Hematopoietic multipotent progenitor cell treated with erythropoietin and hydrocortisone succinate and interleukin-3 and kit ligand, for 4 days (in vitro differentiated cells): ENCODE measurements around the gene PATZ1.

Experiments
- DNase-seq: peaks from one replicate; pipeline ENCODE4 v3.0.0-alpha.2; 2015

Gene PATZ1

GRCh38 chr22:31305194-31305593 lies 41.0 kb downstream of the PATZ1 start:
- no peak for DNase-seq

GRCh38 chr22:31302537-31302936 lies 43.6 kb downstream of the PATZ1 start:
- no peak for DNase-seq

GRCh38 chr22:31302006-31302405 lies 44.1 kb downstream of the PATZ1 start:
- no peak for DNase-seq

GRCh38 chr22:31300896-31301295 lies 45.2 kb downstream of the PATZ1 start:
- no peak for DNase-seq

GRCh38 chr22:31295831-31296657 lies 50.1 kb downstream of the PATZ1 start:
- DNase-seq: peak; percentile 29

GRCh38 chr22:31295360-31295759 lies 50.8 kb downstream of the PATZ1 start:
- DNase-seq: no peak

GRCh38 chr22:31292236-31292989 lies 53.7 kb downstream of the PATZ1 start, which contains the start of gene PIK3IP1:
Gene PIK3IP1, minus strand, starts transcription at chr22:31292488. Its CDS starts 144 bp downstream, at chr22:31292344.
- peak; percentile 95 for DNase-seq

- DNase-seq: peak; percentile 27
Measured at GRCh38 chr22:31291481-31292235, 54.5 kb downstream of the PATZ1 start.

GRCh38 chr22:31290494-31291471 lies 55.4 kb downstream of the PATZ1 start:
- peak; percentile 96 for DNase-seq

- no peak for DNase-seq
Measured at GRCh38 chr22:31289344-31289743, 56.8 kb downstream of the PATZ1 start.

- no peak for DNase-seq
Measured at GRCh38 chr22:31288496-31289240, 57.5 kb downstream of the PATZ1 start.

GRCh38 chr22:31287818-31288495 lies 58.2 kb downstream of the PATZ1 start:
- DNase-seq: peak; percentile 64

- peak; percentile 86 for DNase-seq
Measured at GRCh38 chr22:31286360-31287255, 59.5 kb downstream of the PATZ1 start.

- DNase-seq: peak; percentile 55
Measured at GRCh38 chr22:31284281-31285155, 61.6 kb downstream of the PATZ1 start.

GRCh38 chr22:31282748-31283468 lies 63.2 kb downstream of the PATZ1 start:
- no peak for DNase-seq

GRCh38 chr22:31281733-31282132 lies 64.4 kb downstream of the PATZ1 start:
- DNase-seq: no peak

- DNase-seq: no peak
Measured at GRCh38 chr22:31279821-31280505, 66.2 kb downstream of the PATZ1 start.
